HG02678 (cell line): Measurements from ENCODE around the gene POU6F1.

Experiments
- ATAC-seq: cut with Tn5 transposase; IDR thresholded peaks from one replicate; pipeline ENCODE4 v1.9.1; 2021; ENCODE audit warnings: mild to moderate bottlenecking, moderate library complexity; ENCODE audit not compliant: unreplicated experiment

The POU6F1 gene

GRCh38 chr12:51198568-51199365 lies 19.1 kb downstream of the POU6F1 start:
- ATAC-seq, result no peak

- ATAC-seq, result no peak
These were observed 19.9 kb downstream of the POU6F1 start for GRCh38 chr12:51197736-51198567.

GRCh38 chr12:51196547-51196946 lies 21.3 kb downstream of the POU6F1 start:
- ATAC-seq, result no peak

GRCh38 chr12:51195841-51196240 lies 22.0 kb downstream of the POU6F1 start:
- ATAC-seq, result no peak

GRCh38 chr12:51192284-51192671 lies 25.6 kb downstream of the POU6F1 start:
- ATAC-seq, result no peak

GRCh38 chr12:51191516-51192283 lies 26.2 kb downstream of the POU6F1 start:
- ATAC-seq, result no peak

- ATAC-seq, result no peak
These were observed 27.0 kb downstream of the POU6F1 start for GRCh38 chr12:51190820-51191219.

GRCh38 chr12:51189790-51190355 lies 28.0 kb downstream of the POU6F1 start:
- ATAC-seq, result no peak

GRCh38 chr12:51188359-51189051 lies 29.4 kb downstream of the POU6F1 start:
- ATAC-seq, result peak; percentile 61

GRCh38 chr12:51187370-51187987 lies 30.4 kb downstream of the POU6F1 start:
- ATAC-seq, result no peak

GRCh38 chr12:51186465-51187085 lies 31.3 kb downstream of the POU6F1 start:
- ATAC-seq, result no peak

- ATAC-seq, result no peak
These were observed 32.6 kb downstream of the POU6F1 start for GRCh38 chr12:51185171-51185717.

- no peak for ATAC-seq
These were observed 34.0 kb downstream of the POU6F1 start for GRCh38 chr12:51183816-51184215.

GRCh38 chr12:51183349-51183748 lies 34.5 kb downstream of the POU6F1 start:
- ATAC-seq, result no peak

- no peak for ATAC-seq
These were observed 36.3 kb downstream of the POU6F1 start for GRCh38 chr12:51181558-51181957.

GRCh38 chr12:51177897-51178296 lies 40.0 kb downstream of the POU6F1 start:
- no peak for ATAC-seq

- no peak for ATAC-seq
These were observed 43.4 kb downstream of the POU6F1 start for GRCh38 chr12:51174501-51174900.

- ATAC-seq, result peak; percentile 96
These were observed 45.1 kb downstream of the POU6F1 start, which contains the start of gene TFCP2 for GRCh38 chr12:51172515-51173431. TSS of gene TFCP2 (minus strand) at chr12:51173135. CDS start at chr12:51172422, 713 bp downstream.
